ENCODE measurements around the gene BRAT1. TPM values are rescaled to one million over a fixed set of nuclear protein-coding genes. Genes with fewer than 3 reads are reported as not detected.

BRAT1 gene
- total RNA-seq, 1 experiment from 2014 or later, result 50.0 TPM

DNA sequence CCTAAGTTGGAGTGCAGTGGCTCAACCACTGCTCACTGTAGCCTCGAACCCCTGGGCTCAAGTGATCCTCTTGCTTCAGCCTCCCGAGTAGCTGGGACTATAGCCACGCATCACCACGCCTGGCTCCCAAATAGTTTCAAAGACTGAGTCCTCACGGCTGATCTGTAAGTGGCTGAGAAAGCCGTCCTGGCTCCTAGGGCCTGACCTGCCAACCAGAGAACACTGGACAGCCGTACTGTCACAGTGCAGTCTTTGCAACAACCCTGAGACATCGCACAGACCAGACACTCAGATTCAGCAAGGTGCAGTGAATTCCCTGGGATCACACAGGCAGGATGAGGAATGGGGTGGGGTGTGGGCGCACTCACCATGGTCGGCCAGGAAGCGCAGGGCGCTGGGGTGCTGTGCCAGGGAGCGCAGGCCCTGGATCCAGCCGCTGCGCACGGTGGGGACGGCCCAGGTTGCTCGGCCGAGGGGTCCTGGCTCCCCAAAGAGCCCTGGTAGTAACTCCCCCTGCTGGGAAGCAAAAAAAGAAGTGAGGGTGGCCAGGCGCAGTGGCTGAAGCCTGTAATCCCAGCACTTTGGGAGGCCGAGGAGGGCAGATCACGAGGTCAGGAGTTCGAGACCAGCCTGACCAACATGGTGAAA, 10.7 kb downstream of the BRAT1 start (continued):
- TF ChIP-seq, protein P1, sequence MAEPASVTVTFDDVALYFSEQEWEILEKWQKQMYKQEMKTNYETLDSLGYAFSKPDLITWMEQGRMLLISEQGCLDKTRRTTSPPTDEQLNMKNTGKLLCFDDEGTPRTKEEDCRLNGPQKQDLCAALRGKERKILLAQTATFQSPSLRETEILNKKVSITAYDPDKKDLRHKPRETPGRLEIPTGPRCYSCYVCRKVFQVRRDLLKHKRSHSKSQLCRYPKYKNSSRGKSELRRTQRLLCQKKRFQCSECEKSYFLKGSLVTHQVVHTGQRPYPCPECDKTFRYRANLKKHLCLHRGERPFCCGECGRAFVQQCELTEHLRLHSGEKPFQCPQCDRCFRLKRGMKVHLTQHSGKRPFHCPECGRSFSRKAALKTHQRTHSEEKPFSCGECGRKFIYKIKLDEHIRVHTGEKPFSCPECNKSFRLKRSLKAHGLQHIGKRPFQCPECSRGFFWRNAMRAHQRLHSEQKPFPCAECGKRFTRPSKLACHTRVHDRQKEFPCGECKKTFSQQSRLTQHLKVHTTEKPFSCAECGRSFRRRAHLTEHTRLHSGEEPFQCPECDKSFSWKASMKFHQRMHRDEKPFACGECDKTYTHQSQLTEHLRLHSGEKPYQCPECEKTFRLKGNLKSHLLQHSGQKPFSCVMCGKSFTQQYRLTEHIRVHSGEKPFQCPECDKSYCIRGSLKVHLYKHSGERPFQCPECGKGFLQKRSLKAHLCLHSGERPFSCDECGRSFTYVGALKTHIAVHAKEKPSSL (CRISPR knock-in tag; conservative IDR thresholded peaks at IDR 0.05), result no peak

DNA sequence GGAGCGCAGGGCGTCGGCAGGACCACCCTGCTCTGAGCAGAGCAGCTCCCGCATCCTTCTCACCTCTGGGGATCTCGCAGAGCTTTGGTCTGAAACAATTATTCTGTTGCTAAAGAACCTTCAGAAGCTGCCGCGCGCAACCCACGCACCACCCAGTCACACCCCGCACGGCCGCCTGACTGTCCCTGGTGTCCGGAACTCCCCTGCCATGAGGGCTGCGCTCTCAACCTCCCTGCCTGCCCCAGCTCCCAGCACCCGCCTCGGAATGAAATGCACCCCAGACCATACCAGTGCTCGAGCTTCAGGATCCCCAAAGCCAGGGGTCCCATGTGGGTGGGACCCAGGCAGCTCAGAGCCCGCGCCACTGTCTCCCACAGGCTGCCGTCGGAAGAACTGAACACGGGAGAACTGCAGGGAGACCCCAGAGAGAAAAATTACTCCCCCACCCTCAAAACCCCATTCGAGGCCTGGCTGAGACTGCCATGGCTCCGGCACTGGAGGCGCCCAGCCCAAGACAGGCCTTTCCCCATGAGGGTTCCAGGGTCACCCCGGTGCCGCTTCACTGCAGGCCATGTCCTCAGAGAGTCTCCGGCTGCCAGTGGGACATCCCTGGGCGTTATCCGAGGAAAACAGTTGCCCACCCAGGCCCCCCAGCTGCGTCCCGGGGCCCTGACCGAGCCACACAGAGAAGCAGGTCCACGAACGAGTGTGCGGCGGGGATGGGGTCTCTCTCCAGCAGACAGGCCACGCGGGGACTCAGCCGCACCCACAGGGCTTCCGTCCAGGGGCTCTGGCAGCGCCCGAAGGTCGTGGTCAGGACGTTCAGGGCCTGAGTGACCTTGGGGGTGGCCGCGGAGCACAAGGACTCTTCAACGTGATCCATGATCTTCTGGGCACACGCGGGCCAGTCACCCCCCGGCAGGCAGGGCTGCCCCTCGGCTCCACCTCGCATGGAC, 12.1 kb downstream of the BRAT1 start:
- H3K36me3 Mint-ChIP-seq, result peaks cover 35% of the 10 kb centered on the region
- no peak for ATAC-seq

More for the DNA sequence above, 12.1 kb downstream of the BRAT1 start:
- Mint-ChIP-seq H3K4me3 (no peak overlapping the region), H3K27ac (no peak overlapping the region), H3K9me3 (no peaks in the 10 kb centered on the region), H3K27me3 (ENCODE audit: low read depth) (no peaks in the 10 kb centered on the region), H3K4me1 (no peaks in the 10 kb centered on the region)
- DNase-seq (ENCODE audit: low spot score), result no peak
- CTCF ChIA-PET, result interaction anchor here (0.9 to 1.5 kb wide), 2 partner anchors 74 to 92 kb away, joined by 3 to 6 read pairs; no protein-coding TSS in a partner anchor
- POLR2A ChIA-PET, result interaction anchor here (1.3 kb wide), 1 partner anchor 18 kb away, joined by 3 read pairs; no protein-coding TSS in a partner anchor
- TF ChIP-seq, protein P1 (CRISPR knock-in tag; conservative IDR thresholded peaks at IDR 0.05), result no peak
- TF ChIP-seq OVOL2 (CRISPR knock-in tag; IDR thresholded peaks at IDR 0.05; ENCODE audit: borderline replicate concordance) (no peak), CREM (CRISPR knock-in tag; IDR thresholded peaks at IDR 0.05) (no peak), CBFB (CRISPR knock-in tag; IDR thresholded peaks at IDR 0.05; ENCODE audit: low read depth) (no peak), TEAD4 (CRISPR knock-in tag; IDR thresholded peaks at IDR 0.05) (no peak), NFYB (CRISPR knock-in tag; conservative IDR thresholded peaks at IDR 0.05; ENCODE audit: low read depth) (no peak), NFE2L1 (CRISPR knock-in tag; IDR thresholded peaks at IDR 0.05) (no peak), GABPB1 (CRISPR knock-in tag; IDR thresholded peaks at IDR 0.05) (no peak), GTF2I (CRISPR knock-in tag; conservative IDR thresholded peaks at IDR 0.05) (no peak), ETV6 (CRISPR knock-in tag; IDR thresholded peaks at IDR 0.05) (no peak), ZNF232 (CRISPR knock-in tag; IDR thresholded peaks at IDR 0.05) (no peak), PRRX2 (CRISPR knock-in tag; IDR thresholded peaks at IDR 0.05) (no peak), MYBL2 (CRISPR knock-in tag; IDR thresholded peaks at IDR 0.05) (no peak)
- TF ChIP-seq, protein P2, sequence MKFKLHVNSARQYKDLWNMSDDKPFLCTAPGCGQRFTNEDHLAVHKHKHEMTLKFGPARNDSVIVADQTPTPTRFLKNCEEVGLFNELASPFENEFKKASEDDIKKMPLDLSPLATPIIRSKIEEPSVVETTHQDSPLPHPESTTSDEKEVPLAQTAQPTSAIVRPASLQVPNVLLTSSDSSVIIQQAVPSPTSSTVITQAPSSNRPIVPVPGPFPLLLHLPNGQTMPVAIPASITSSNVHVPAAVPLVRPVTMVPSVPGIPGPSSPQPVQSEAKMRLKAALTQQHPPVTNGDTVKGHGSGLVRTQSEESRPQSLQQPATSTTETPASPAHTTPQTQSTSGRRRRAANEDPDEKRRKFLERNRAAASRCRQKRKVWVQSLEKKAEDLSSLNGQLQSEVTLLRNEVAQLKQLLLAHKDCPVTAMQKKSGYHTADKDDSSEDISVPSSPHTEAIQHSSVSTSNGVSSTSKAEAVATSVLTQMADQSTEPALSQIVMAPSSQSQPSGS (CRISPR knock-in tag; IDR thresholded peaks at IDR 0.05; ENCODE audit: borderline replicate concordance, low read depth), result no peak
- TF ChIP-seq, protein P3, sequence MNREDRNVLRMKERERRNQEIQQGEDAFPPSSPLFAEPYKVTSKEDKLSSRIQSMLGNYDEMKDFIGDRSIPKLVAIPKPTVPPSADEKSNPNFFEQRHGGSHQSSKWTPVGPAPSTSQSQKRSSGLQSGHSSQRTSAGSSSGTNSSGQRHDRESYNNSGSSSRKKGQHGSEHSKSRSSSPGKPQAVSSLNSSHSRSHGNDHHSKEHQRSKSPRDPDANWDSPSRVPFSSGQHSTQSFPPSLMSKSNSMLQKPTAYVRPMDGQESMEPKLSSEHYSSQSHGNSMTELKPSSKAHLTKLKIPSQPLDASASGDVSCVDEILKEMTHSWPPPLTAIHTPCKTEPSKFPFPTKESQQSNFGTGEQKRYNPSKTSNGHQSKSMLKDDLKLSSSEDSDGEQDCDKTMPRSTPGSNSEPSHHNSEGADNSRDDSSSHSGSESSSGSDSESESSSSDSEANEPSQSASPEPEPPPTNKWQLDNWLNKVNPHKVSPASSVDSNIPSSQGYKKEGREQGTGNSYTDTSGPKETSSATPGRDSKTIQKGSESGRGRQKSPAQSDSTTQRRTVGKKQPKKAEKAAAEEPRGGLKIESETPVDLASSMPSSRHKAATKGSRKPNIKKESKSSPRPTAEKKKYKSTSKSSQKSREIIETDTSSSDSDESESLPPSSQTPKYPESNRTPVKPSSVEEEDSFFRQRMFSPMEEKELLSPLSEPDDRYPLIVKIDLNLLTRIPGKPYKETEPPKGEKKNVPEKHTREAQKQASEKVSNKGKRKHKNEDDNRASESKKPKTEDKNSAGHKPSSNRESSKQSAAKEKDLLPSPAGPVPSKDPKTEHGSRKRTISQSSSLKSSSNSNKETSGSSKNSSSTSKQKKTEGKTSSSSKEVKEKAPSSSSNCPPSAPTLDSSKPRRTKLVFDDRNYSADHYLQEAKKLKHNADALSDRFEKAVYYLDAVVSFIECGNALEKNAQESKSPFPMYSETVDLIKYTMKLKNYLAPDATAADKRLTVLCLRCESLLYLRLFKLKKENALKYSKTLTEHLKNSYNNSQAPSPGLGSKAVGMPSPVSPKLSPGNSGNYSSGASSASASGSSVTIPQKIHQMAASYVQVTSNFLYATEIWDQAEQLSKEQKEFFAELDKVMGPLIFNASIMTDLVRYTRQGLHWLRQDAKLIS (CRISPR knock-in tag; IDR thresholded peaks at IDR 0.05; ENCODE audit: borderline replicate concordance), result no peak
- TF ChIP-seq, protein P4, sequence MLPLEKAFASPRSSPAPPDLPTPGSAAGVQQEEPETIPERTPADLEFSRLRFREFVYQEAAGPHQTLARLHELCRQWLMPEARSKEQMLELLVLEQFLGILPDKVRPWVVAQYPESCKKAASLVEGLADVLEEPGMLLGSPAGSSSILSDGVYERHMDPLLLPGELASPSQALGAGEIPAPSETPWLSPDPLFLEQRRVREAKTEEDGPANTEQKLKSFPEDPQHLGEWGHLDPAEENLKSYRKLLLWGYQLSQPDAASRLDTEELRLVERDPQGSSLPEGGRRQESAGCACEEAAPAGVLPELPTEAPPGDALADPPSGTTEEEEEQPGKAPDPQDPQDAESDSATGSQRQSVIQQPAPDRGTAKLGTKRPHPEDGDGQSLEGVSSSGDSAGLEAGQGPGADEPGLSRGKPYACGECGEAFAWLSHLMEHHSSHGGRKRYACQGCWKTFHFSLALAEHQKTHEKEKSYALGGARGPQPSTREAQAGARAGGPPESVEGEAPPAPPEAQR (CRISPR knock-in tag; IDR thresholded peaks at IDR 0.05), result no peak
- TF ChIP-seq, protein P5, sequence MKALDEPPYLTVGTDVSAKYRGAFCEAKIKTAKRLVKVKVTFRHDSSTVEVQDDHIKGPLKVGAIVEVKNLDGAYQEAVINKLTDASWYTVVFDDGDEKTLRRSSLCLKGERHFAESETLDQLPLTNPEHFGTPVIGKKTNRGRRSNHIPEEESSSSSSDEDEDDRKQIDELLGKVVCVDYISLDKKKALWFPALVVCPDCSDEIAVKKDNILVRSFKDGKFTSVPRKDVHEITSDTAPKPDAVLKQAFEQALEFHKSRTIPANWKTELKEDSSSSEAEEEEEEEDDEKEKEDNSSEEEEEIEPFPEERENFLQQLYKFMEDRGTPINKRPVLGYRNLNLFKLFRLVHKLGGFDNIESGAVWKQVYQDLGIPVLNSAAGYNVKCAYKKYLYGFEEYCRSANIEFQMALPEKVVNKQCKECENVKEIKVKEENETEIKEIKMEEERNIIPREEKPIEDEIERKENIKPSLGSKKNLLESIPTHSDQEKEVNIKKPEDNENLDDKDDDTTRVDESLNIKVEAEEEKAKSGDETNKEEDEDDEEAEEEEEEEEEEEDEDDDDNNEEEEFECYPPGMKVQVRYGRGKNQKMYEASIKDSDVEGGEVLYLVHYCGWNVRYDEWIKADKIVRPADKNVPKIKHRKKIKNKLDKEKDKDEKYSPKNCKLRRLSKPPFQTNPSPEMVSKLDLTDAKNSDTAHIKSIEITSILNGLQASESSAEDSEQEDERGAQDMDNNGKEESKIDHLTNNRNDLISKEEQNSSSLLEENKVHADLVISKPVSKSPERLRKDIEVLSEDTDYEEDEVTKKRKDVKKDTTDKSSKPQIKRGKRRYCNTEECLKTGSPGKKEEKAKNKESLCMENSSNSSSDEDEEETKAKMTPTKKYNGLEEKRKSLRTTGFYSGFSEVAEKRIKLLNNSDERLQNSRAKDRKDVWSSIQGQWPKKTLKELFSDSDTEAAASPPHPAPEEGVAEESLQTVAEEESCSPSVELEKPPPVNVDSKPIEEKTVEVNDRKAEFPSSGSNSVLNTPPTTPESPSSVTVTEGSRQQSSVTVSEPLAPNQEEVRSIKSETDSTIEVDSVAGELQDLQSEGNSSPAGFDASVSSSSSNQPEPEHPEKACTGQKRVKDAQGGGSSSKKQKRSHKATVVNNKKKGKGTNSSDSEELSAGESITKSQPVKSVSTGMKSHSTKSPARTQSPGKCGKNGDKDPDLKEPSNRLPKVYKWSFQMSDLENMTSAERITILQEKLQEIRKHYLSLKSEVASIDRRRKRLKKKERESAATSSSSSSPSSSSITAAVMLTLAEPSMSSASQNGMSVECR (CRISPR knock-in tag; IDR thresholded peaks at IDR 0.05; ENCODE audit: borderline replicate concordance), result no peak

All from WTC11 (cell line).